Effector memory CD8-positive, alpha-beta T cell (primary cell): Measurements from ENCODE around the gene DACT3.
A peak's percentile ranks its signal among the peaks of the same experiment; 100 is the strongest.

Experiments
- ATAC-seq: fragments of 150-1000 bp; cut with Tn5 transposase; replicated peaks from 2 replicates; pipeline ENCODE4 v1.10.0; 2021; ENCODE audit warnings: mild to moderate bottlenecking, moderate library complexity
- DNase-seq, 3 experiments: peaks; one replicate each; pipeline ENCODE4 v3.0.0; 2021
- H3K27ac Mint-ChIP-seq, 2 donors: one replicate each; pipeline ENCODE4 v1.8.0; 2022; ENCODE audit warnings: mild to moderate bottlenecking in 2 of 2, mixed read lengths in 2 of 2, moderate library complexity in 2 of 2
- H3K27me3 Mint-ChIP-seq, 2 donors: one replicate each; pipeline ENCODE4 v1.8.0; 2022; ENCODE audit warnings: mixed read lengths in 2 of 2
- H3K36me3 Mint-ChIP-seq: one replicate; pipeline ENCODE4 v1.8.0; 2022; ENCODE audit warnings: mild to moderate bottlenecking, moderate library complexity, mixed read lengths; ENCODE audit not compliant: insufficient read depth
- H3K4me1 Mint-ChIP-seq, 2 donors: one replicate each; pipeline ENCODE4 v1.8.0; 2022; ENCODE audit warnings: low read depth in 2 of 2, mixed read lengths in 2 of 2
- H3K4me3 Mint-ChIP-seq, 2 donors: one replicate each; pipeline ENCODE4 v1.8.0; 2022; ENCODE audit warnings: mild to moderate bottlenecking in 2 of 2, mixed read lengths in 2 of 2, moderate library complexity in 2 of 2
- H3K9me3 Mint-ChIP-seq, 2 donors: one replicate each; pipeline ENCODE4 v1.8.0; 2022; ENCODE audit warnings: mixed read lengths in 2 of 2

The DACT3 gene

DNA sequence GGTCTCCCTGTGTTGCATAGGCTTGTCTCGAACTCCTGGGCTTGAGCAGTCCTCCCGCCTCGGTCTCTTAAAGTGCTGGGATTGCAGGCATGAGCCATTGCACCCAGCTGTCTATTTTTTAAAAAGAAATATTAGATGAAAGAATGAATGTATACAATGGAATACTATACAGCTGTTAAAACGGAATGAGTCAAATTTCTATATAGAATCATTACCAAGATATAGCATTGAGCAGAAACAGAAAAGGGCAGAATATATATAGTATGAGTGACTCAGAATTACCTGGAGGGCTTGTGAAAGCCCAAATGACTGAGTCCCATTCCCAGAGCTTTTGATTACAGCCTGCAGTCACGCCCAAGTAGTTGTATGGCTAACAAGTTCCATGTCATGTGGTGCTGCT is 4.4 kb downstream of the DACT3 start:
- Mint-ChIP-seq H3K9me3 (no peaks in the 10 kb centered on the region), H3K27me3 (peaks cover 59 to 81% of the 10 kb centered on the region in 2 donors), H3K4me1 (peaks cover 9 to 10% of the 10 kb centered on the region in 2 donors), H3K4me3 (no peak overlapping the region), H3K36me3 (no peaks in the 10 kb centered on the region), H3K27ac (no peak overlapping the region)
- no peak for ATAC-seq
- DNase-seq = no peak

DNA sequence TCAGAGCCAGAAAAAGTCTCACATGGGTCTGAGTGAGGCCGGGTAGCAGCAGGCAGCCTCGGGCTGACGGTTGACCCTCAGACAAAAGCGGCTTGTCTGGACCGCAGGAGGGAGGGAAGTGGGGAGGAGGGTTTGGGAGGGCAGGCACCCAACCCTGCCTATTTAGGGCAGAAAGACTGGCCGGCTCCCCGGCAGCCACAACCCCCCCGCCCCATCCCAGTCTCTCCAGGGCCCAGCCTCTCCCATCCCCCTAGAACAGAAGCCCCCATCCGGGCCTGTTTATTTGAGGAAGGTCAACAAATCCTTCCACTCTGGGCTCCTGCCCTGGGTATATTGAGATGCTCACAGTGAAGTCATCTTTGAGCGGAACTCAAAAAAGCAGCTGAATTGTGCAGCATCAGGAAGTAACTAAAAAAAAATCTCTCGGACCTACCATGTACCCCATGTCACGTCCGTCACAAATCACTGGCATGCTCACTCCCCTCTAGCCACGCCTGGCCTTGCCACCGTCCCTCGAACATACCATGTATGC is 6.3 kb downstream of the DACT3 start:
- Mint-ChIP-seq H3K4me3 (no peak overlapping the region), H3K36me3 (peaks cover 4% of the 10 kb centered on the region), H3K27me3 (peaks cover 71 to 94% of the 10 kb centered on the region in 2 donors), H3K4me1 (peaks cover 2 to 5% of the 10 kb centered on the region in 2 donors), H3K9me3 (no peaks in the 10 kb centered on the region), H3K27ac (no peak overlapping the region)
- no peak for ATAC-seq
- no peak for DNase-seq

DNA sequence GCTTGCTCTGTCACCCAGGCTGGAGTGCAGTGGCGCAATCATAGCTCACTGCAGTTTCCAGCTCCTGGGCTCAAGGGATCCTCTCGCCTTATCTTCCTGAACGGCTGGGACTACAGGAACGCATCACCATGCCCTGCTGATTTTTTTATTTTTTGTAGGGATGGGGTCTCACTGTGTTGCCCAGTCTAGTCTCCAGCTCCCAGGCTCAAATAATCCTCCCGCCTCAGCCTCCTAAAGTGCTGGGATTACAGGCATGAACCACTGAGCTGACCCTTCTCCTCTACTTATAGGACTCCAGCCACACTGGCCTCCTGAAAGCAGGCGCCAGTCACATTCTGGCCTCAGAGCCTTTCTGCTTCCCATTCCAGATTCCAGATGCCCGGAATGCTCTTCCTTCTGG is 10.5 kb downstream of the DACT3 start:
- Mint-ChIP-seq H3K4me3 (peak overlapping the region in 1 of 2 donors; percentile 46), H3K9me3 (no peaks in the 10 kb centered on the region), H3K4me1 (peaks cover 2 to 4% of the 10 kb centered on the region in 2 donors), H3K36me3 (peaks cover 4% of the 10 kb centered on the region), H3K27ac (no peak overlapping the region), H3K27me3 (peaks cover 69 to 90% of the 10 kb centered on the region in 2 donors)
- DNase-seq = no peak
- no peak for ATAC-seq

DNA sequence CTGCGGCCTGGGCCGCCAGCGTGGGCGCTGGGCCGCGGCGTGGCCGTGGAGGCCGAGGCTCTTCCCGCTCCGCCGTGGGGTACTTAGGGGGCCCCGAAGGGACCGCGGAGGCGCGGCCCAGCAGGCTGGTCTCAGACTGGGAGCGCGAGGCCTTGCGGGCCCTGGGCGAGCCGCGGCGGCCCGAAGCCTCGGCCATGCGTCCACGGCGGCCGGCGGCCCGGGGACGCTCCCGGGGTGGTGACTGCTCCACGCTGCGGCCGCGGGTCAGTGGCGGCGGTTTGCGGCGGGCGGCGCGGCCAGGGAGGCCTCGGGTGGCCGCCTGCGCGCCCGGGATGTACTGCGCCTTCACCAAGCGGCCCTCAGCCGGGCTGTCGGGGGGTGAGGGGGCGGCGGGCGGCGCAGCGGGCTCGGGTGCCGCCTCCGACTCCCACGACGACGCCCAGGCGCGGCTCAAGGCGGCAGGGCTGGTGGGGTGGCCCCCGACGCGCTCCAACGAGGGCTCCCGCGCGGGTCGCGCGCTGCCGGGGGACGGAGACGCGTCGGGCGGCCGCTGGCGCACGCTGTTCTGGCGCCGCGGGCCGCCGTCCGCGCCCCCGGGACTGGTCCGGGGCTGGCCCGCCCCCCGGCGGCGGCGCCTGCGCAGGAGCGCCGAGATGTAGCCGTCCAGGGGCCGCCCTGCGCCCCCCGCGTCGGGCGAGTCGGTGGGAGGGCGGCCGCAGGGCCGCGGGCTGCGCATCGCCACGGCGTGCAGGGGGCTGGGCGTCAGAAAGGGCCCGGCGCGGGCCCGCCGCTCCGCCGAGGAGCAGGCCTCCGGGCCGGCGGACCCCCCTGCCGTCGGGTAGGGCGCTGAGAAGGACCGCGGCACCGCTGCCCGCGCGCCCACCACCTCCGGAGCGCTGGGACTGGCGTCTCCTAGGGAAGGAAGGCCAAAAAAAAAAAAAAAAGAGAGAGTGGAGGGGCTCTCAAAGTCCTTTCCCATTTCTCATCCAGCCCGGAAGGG is 11.7 kb downstream of the DACT3 start:
- Mint-ChIP-seq H3K9me3 (no peaks in the 10 kb centered on the region), H3K36me3 (peaks cover 4% of the 10 kb centered on the region), H3K4me1 (peaks cover 2 to 4% of the 10 kb centered on the region in 2 donors), H3K27me3 (peaks cover 60 to 90% of the 10 kb centered on the region in 2 donors), H3K27ac (no peak overlapping the region), H3K4me3 (no peak overlapping the region)
- DNase-seq (no peak), ATAC-seq (no peak)

DNA sequence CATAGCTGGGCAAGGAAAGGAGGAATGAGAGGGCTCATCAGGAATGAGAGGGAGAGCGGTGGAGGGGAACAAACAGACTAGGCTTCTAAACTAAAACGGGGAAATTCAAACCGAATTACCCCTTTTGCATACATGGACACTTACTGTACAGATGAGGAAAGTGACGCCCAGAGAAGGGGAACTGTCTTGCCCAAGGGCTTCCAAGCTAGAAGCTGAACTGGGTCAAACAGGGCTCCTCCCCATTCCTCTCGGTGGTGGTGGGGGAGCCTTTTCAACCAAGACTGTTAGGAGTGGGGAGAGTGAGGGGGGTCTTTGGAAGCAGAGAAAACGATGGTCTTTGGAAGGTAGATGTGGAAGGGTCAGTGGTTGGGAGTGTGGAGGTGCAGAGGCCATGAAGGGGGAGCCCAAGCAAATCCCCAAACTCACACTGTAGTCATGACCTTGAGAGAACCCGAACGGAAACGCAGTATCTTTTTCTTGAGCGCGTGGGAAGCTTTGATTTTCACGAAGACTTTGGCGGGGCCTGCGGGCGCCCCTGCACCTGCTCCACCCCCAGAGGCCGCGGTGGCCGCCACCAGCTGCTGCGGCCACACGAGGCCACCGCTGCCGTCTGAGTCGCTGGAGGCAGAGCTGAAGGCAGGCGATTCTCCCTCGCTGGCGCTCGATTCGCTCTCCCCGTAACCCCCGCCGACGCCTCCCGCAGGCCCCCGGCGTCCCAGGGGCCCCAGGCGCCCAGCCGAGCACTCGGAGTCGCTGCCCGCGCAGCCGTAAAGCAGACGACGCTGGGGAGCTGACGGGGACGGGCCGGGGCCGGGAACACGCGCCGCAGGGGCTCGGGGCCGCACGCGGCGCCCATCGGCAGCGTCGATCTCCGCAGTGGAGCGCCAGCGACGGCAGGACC is 12.7 kb downstream of the DACT3 start:
- Mint-ChIP-seq H3K27me3 (peaks cover 51 to 84% of the 10 kb centered on the region in 2 donors), H3K36me3 (peaks cover 4% of the 10 kb centered on the region), H3K27ac (no peak overlapping the region), H3K9me3 (no peaks in the 10 kb centered on the region), H3K4me3 (peak overlapping the region; percentile 30 to 42), H3K4me1 (peaks cover 2 to 4% of the 10 kb centered on the region in 2 donors)
- ATAC-seq = peak; percentile 26
- no peak for DNase-seq

DNA sequence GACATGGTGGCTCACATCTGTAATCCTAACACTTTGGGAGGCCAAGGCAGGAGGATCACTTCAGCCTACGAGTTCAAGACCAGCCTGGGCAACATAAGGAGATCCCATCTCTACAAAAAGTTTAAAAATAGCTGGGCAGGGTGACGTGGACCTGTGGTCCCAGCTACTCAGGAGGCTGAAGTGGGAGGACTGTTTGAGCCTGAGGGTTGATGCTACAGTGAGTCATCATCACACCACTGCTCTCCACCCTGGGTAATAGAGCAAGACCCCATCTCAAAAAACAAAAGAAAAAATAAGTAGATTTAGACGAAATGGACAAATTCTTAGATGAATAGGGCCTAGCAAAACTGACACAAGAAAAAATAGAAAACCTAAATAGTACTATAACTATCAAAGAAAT is 14.6 kb downstream of the DACT3 start:
- Mint-ChIP-seq H3K27me3 (peaks cover 50 to 81% of the 10 kb centered on the region in 2 donors), H3K4me3 (no peak overlapping the region), H3K27ac (no peak overlapping the region), H3K9me3 (no peaks in the 10 kb centered on the region), H3K4me1 (peaks cover 2 to 4% of the 10 kb centered on the region in 2 donors), H3K36me3 (peaks cover 4% of the 10 kb centered on the region)
- DNase-seq = no peak
- ATAC-seq = no peak

DNA sequence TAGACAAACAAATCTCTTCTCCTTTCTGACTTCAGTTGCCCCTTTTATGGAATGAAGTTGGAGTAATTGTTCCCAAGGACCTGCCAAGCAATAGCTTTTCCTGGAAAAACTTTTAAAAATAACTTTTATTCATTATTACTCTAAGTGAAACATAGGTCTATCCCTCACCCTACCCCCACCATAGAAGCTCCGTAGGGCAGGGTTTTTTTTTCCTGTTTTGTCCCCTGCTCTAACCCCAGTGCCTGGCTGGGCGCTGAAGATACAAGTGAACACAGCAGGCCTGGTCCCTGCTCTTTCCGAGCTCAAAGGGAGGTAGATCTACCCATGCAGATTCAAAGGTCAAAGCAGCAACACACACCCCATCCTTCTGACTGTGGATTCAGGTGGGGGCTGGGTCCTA is 16.3 kb downstream of the DACT3 start:
- peaks cover 2 to 4% of the 10 kb centered on the region in 2 donors for H3K4me1 Mint-ChIP-seq
- no peaks in the 10 kb centered on the region for H3K36me3 Mint-ChIP-seq
- ATAC-seq (no peak), DNase-seq (no peak)
- no peak overlapping the region for H3K27ac Mint-ChIP-seq
- H3K27me3 Mint-ChIP-seq = peaks cover 45 to 76% of the 10 kb centered on the region in 2 donors
- H3K4me3 Mint-ChIP-seq = no peak overlapping the region
- H3K9me3 Mint-ChIP-seq = no peaks in the 10 kb centered on the region

DNA sequence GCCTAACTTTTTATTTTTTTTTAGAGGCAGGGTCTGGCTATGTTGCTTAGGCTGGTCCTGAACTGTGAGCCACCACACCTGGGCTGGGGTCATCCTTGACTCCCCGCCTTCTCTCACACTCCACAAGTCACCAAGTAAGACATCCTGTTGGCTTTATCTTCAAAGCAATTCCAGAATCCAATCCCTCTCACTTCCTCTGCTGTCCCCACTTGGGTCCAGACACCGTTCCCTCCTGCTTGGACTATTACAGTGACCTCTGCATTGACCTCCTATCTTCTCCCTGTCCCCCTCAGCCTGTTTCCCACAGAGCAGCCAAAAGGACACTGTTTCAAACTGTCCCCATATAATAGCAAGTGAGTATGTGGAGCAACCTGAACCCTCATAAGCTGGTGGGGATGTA is 20.3 kb downstream of the DACT3 start:
- DNase-seq = no peak
- Mint-ChIP-seq H3K4me1 (peaks cover 0 to 2% of the 10 kb centered on the region in 2 donors), H3K4me3 (no peak overlapping the region), H3K36me3 (no peaks in the 10 kb centered on the region), H3K27ac (no peak overlapping the region), H3K27me3 (peaks cover 28 to 45% of the 10 kb centered on the region in 2 donors), H3K9me3 (no peaks in the 10 kb centered on the region)
- ATAC-seq = no peak

DNA sequence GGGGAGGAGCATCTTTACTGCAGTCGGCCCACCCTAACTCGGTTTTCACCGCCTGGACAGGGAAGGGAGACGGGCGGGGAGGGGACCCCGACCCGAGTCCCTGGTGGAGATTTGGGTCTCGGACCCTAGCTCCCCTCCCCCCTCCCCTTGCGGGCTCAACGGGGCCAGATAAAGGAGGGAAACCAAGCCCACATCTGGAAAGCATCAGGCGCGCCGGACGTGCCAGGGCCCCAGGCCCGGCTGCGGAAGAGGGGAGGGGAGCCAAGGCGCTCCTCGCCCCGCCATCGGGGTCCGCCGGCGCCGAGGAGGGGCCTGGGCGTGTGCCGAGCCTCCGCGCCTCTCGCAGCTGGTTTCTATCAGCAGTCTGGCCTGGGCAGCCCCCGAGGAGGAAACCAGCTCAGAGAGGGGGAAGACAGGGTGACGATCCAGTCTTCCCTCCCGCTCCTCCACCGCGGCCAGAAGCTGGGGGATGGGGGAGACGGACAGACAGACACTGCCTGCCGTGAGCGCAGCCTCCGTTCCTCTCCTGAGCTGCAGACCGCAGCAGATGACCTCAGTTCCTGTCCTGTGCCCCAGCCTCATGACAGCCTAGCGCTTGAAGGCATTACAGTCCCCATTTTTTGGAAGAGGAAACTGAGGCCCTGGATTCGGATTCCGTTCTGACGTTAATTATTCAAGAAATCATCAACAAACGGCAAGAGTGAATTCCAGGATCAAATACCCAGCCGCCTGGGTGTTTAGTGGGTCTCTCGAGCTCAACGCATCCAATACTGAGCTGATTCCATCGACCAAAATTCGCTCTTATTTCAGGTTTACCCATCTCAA is 21.4 kb downstream of the DACT3 start:
- no peaks in the 10 kb centered on the region for H3K36me3 Mint-ChIP-seq
- peaks cover 4 to 5% of the 10 kb centered on the region in 2 donors for H3K4me1 Mint-ChIP-seq
- peaks cover 30 to 34% of the 10 kb centered on the region in 2 donors for H3K27me3 Mint-ChIP-seq
- ATAC-seq (no peak), DNase-seq (no peak)
- H3K4me3 Mint-ChIP-seq = peak overlapping the region in 1 of 2 donors; percentile 28
- no peaks in the 10 kb centered on the region for H3K9me3 Mint-ChIP-seq
- no peak overlapping the region for H3K27ac Mint-ChIP-seq

DNA sequence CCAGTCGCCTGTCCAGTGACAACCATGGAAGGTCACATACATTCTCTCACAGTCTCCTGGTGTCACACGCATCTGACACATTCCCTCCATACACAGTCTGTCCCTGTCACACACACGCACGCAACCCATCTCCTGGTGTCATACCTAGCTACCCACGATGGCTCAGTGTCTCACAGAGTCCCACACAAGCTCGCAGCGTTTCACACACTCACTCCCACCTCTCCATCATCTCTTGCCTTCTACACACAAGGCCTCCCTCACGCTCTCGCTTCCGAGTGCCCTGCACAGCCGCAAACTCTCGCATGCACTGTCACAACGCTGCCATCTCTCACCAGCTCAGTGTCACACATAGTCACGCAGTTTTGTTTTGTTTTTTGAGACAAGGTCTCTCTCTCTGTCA is 23.8 kb downstream of the DACT3 start:
- no peak for ATAC-seq

DNA sequence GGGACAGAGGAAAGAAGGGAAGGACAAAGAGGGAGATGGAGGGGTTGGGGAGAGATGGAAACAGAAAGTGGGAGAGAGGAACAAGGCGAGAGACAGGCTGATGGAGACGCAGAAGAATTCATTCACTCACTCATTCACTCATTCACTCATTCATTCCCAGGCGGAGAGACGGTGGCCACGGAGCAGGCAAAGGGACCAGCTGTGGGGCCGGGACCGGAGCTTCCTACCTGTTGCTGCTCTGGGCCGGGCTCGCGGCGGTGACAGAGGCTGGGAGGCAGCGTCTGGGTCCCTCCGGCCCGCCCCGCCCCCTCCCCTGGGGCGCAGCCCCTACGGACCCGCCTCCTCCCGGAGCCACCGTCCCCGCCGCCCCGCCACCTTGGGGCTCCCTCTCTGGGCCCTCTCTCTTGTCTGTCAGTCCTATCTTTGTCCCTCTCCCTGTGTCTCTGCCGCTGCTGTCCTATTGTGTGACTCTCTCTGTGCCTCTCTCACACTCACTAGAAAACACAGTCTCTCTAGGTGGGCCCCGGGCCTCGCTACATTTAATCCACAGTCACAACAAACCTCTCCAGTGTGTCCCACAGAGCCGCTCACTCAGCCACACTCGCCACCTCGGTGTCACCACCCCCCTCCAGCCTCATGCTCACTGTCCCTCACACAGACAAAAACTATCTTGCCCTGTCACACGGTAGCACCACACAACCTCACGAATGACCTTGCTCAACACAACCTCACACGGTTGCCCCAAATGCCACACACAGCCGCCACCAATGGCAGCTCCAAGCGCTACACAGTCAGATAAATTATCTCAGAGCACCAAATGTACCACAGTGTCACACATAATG is 24.8 kb downstream of the DACT3 start, which contains the start of gene GNG8:
TSS of gene GNG8 (minus strand) at position 283 of the 842 bp plus-strand sequence. CDS start 1,520 bp downstream, outside the sequence.
- Mint-ChIP-seq H3K27ac (no peak within 1 kb of the TSS), H3K27me3 (peaks cover 24 to 36% of the 10 kb centered on the region in 2 donors), H3K4me3 (peak within 1 kb of the TSS; percentile 13 to 68)

More for the DNA sequence above, 23.8 kb downstream of the DACT3 start:
- H3K36me3 Mint-ChIP-seq = no peaks in the 10 kb centered on the region
- no peaks in the 10 kb centered on the region for H3K9me3 Mint-ChIP-seq
- no peak overlapping the region for H3K4me3 Mint-ChIP-seq
- peaks cover 27 to 33% of the 10 kb centered on the region in 2 donors for H3K27me3 Mint-ChIP-seq
- no peak overlapping the region for H3K27ac Mint-ChIP-seq
- no peak for DNase-seq
- peaks cover 12 to 14% of the 10 kb centered on the region in 2 donors for H3K4me1 Mint-ChIP-seq

More for the DNA sequence above, 24.8 kb downstream of the DACT3 start, which contains the start of gene GNG8:
- ATAC-seq (no peak), DNase-seq (no peak)
- Mint-ChIP-seq H3K36me3 (peaks cover 4% of the 10 kb centered on the region), H3K4me1 (peaks cover 12 to 14% of the 10 kb centered on the region in 2 donors), H3K9me3 (no peaks in the 10 kb centered on the region)
